K562 (cell line): ENCODE measurements around the gene NDC1. TPM values are rescaled to one million over a fixed set of nuclear protein-coding genes. Genes with fewer than 3 reads are reported as not detected.

Source experiments
- ARID1B ChIP-seq: fragments of 450-650 bp; IDR thresholded peaks from 2 replicates; pipeline ENCODE4 v1.6.1; 2016; ENCODE audit warnings: antibody characterized with exemption, mild to moderate bottlenecking, inconsistent platforms
- ILK ChIP-seq: fragments of 450-650 bp; IDR thresholded peaks from 2 replicates; pipeline ENCODE4 v1.6.1; 2016; ENCODE audit warnings: missing genetic modification characterization, low read depth, mild to moderate bottlenecking, missing compliant biosample characterization, moderate library complexity, borderline replicate concordance
- JUNB ChIP-seq: fragments of 450-650 bp; formaldehyde crosslinking; conservative IDR thresholded peaks from 2 replicates; pipeline ENCODE4 v1.4.0; 2020; ENCODE audit warnings: mild to moderate bottlenecking
- NCOA1 ChIP-seq: fragments of 450-650 bp; IDR thresholded peaks from 2 replicates; pipeline ENCODE4 v1.6.1; 2016; ENCODE audit warnings: low read depth
- NFE2 ChIP-seq: IDR thresholded peaks from 2 replicates; pipeline ENCODE4 v1.6.1; 2014; ENCODE audit warnings: antibody characterized with exemption, low read depth
- SRSF9 ChIP-seq: fragments of 200-400 bp; formaldehyde crosslinking; IDR thresholded peaks from 2 replicates; pipeline ENCODE4 v1.6.1; 2017; ENCODE audit warnings: low read depth, low read length, borderline replicate concordance
- SUPT5H ChIP-seq: fragments of 450-650 bp; IDR thresholded peaks from 2 replicates; pipeline ENCODE4 v1.6.1; 2016
- TFAM ChIP-seq: fragments of 250-450 bp; sonication (Bioruptor Pico); conservative IDR thresholded peaks from 2 replicates; pipeline ENCODE4 v1.5.0; 2021; ENCODE audit warnings: mild to moderate bottlenecking, moderate library complexity
- XRCC5 ChIP-seq: fragments of 200-400 bp; formaldehyde crosslinking; IDR thresholded peaks from 2 replicates; pipeline ENCODE4 v1.6.1; 2017; ENCODE audit warnings: low read depth, mild to moderate bottlenecking, low read length
- ZNF696 ChIP-seq: fragments of 250-450 bp; sonication (Bioruptor Pico); conservative IDR thresholded peaks from 2 replicates; pipeline ENCODE4 v1.4.0; 2020; ENCODE audit warnings: mild to moderate bottlenecking, moderate library complexity
- ZNF717 ChIP-seq: fragments of 250-450 bp; sonication (Bioruptor Pico); IDR thresholded peaks from 2 replicates; pipeline ENCODE4 v1.5.0; 2021
- polyA plus RNA-seq, 8 experiments: library from polyadenylated mRNA; depleted of rRNA in 4 of 8; stranded (reverse) in 5 of 8; unstranded in 3 of 8; fragments of >200 nt; fragmentation: Nextera tagmentation in 2 of 8; fragmentation: Illumina TruSeq in 1 of 8; extraction: Ambion mirVana in 2 of 8; extraction: Trizol in 1 of 8; gene quantifications; 2 replicates each; pipeline versions ENCODE4 v1.2.1 to v1.2.3, GENCODE V29; 2011 to 2014; ENCODE audit warnings: inconsistent platforms in 1 of 8, missing spikeins in 1 of 8
- small RNA-seq: library from RNA; depleted of rRNA; stranded (forward); fragments of <200 nt; gene quantifications from one replicate; pipeline ENCODE3, GENCODE V24; 2014
- total RNA-seq, 7 experiments: library from RNA; depleted of rRNA in 6 of 7; stranded (reverse); fragments of >200 nt in 6 of 7; fragmentation: Illumina TruSeq in 2 of 7; extraction: Trizol in 2 of 7; gene quantifications; 2 replicates each; pipeline versions ENCODE4 v1.2.1 to v1.2.3, GENCODE V29; 2011 to 2021; ENCODE audit warnings: low replicate concordance in 1 of 7
- TF ChIP-seq, protein P1 (sequence below), 2 experiments: fragments of 450-650 bp; formaldehyde crosslinking in 1 of 2; IDR thresholded peaks; 2 replicates each; pipeline versions ENCODE4 v1.4.0 to v1.6.1; 2014 to 2020; ENCODE audit warnings: mild to moderate bottlenecking in 2 of 2, borderline replicate concordance in 1 of 2, low read depth in 1 of 2
- TF ChIP-seq, protein P2 (sequence below): sonication (generic); formaldehyde crosslinking; IDR thresholded peaks from 2 replicates; pipeline ENCODE4 v1.9.0; 2022; ENCODE audit warnings: mild to moderate bottlenecking, missing genetic modification reagents

The NDC1 gene
- total and polyA plus RNA-seq, 9 of the 15 experiments (the other 6 are each of a cell fraction or from before 2014, with no cell fraction given), result 26.9 to 102 (median 64.5) TPM

DNA sequence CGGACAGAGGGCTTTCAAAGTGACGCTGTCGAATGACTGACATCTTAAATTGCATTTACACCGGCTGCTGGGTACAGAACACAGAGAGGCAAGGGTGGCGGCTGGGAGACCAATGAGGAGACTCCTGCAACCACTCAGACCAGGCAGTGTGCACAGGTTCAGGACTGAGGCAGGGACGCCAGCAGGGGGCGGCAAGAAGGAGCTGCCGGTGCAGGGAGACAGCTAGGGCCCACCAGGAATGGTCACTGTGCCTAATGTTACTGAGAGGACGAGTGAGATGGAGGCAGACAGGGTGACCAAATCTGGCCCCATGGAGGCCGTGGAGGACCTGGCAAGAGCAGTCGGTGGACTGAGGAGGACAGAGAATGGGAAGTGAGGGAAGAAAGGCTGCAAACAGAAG is 122.6 kb downstream of the NDC1 start (continued):
- TF ChIP-seq, protein P1, sequence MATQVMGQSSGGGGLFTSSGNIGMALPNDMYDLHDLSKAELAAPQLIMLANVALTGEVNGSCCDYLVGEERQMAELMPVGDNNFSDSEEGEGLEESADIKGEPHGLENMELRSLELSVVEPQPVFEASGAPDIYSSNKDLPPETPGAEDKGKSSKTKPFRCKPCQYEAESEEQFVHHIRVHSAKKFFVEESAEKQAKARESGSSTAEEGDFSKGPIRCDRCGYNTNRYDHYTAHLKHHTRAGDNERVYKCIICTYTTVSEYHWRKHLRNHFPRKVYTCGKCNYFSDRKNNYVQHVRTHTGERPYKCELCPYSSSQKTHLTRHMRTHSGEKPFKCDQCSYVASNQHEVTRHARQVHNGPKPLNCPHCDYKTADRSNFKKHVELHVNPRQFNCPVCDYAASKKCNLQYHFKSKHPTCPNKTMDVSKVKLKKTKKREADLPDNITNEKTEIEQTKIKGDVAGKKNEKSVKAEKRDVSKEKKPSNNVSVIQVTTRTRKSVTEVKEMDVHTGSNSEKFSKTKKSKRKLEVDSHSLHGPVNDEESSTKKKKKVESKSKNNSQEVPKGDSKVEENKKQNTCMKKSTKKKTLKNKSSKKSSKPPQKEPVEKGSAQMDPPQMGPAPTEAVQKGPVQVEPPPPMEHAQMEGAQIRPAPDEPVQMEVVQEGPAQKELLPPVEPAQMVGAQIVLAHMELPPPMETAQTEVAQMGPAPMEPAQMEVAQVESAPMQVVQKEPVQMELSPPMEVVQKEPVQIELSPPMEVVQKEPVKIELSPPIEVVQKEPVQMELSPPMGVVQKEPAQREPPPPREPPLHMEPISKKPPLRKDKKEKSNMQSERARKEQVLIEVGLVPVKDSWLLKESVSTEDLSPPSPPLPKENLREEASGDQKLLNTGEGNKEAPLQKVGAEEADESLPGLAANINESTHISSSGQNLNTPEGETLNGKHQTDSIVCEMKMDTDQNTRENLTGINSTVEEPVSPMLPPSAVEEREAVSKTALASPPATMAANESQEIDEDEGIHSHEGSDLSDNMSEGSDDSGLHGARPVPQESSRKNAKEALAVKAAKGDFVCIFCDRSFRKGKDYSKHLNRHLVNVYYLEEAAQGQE (IDR thresholded peaks at IDR 0.05; ENCODE audit: borderline replicate concordance), result peak; percentile 53; the same call in 1 of the 2 replicates
- TF ChIP-seq, protein P1 (CRISPR knock-in tag; IDR thresholded peaks at IDR 0.05; ENCODE audit: low read depth), result no peak
- TF ChIP-seq XRCC5, result peak; percentile 43; the same call in 1 of the 2 replicates
- TF ChIP-seq ZNF696 (CRISPR knock-in tag), result no peak
- no peak for TF ChIP-seq TFAM (CRISPR knock-in tag)
- no peak for TF ChIP-seq ILK (tag)
- no peak for TF ChIP-seq ZNF717 (CRISPR knock-in tag)
- TF ChIP-seq SRSF9, result no peak
- no peak for TF ChIP-seq ARID1B
- TF ChIP-seq, protein P2, sequence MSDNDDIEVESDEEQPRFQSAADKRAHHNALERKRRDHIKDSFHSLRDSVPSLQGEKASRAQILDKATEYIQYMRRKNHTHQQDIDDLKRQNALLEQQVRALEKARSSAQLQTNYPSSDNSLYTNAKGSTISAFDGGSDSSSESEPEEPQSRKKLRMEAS, result 0 out of 2 replicates have a peak, but pooled peaks have one; percentile 10
- TF ChIP-seq NFE2, result no peak
- no peak for TF ChIP-seq SUPT5H
- TF ChIP-seq NCOA1, result no peak
- TF ChIP-seq JUNB, result no peak

Small RNA genes within 50 kb of the gene (small RNA-seq; reads per million reads assigned to genes)
- gene AL049745.1 (not detected), gene RF00418 (0.29 reads per million)

Other genes starting within 250 kb of the NDC1 start
Only the 7 nearest of the 8 such genes appear.
- not detected in 2 replicates for gene GLIS1, start 99.1 kb downstream of the NDC1 start, total RNA-seq (2014; rRNA removed)
- gene GLIS1, start 99.1 kb downstream of the NDC1 start, total RNA-seq (2014; rRNA removed; fragmentation: Illumina TruSeq; extraction: Trizol), result not detected in 2 replicates
- gene GLIS1, start 99.1 kb downstream of the NDC1 start, total RNA-seq (2015; rRNA removed; fragmentation: Illumina TruSeq; extraction: Trizol), result not detected in 2 replicates
- not detected in 2 replicates for gene GLIS1, start 99.1 kb downstream of the NDC1 start, total RNA-seq (2021)
- not detected in 2 replicates for gene GLIS1, start 99.1 kb downstream of the NDC1 start, polyA plus RNA-seq (2011; rRNA removed)
- not detected in 2 replicates for gene GLIS1, start 99.1 kb downstream of the NDC1 start, polyA plus RNA-seq (2014; fragmentation: Illumina TruSeq; extraction: Trizol)
- gene GLIS1, start 99.1 kb downstream of the NDC1 start, polyA plus RNA-seq (2014; fragmentation: Nextera tagmentation; extraction: Ambion mirVana), result not detected
- not detected in 2 replicates for gene GLIS1, start 99.1 kb downstream of the NDC1 start, polyA plus RNA-seq (2014; rRNA removed)
- 17.8 and 23.8 TPM in 2 replicates for gene YIPF1, start 51.5 kb upstream of the NDC1 start, total RNA-seq (2014; rRNA removed)
- gene YIPF1, start 51.5 kb upstream of the NDC1 start, total RNA-seq (2014; rRNA removed; fragmentation: Illumina TruSeq; extraction: Trizol), result 21.6 and 23.9 TPM in 2 replicates
- 17.9 and 19.6 TPM in 2 replicates for gene YIPF1, start 51.5 kb upstream of the NDC1 start, total RNA-seq (2015; rRNA removed; fragmentation: Illumina TruSeq; extraction: Trizol)
- gene YIPF1, start 51.5 kb upstream of the NDC1 start, total RNA-seq (2021), result 15.3 and 15.5 TPM in 2 replicates
- 35.6 and 37.5 TPM in 2 replicates for gene YIPF1, start 51.5 kb upstream of the NDC1 start, polyA plus RNA-seq (2011; rRNA removed)
- gene YIPF1, start 51.5 kb upstream of the NDC1 start, polyA plus RNA-seq (2014; fragmentation: Illumina TruSeq; extraction: Trizol), result 25.0 and 27.3 TPM in 2 replicates
- gene YIPF1, start 51.5 kb upstream of the NDC1 start, polyA plus RNA-seq (2014; fragmentation: Nextera tagmentation; extraction: Ambion mirVana), result 10 to 100 TPM; 11.5 to 15.2 TPM
- gene YIPF1, start 51.5 kb upstream of the NDC1 start, polyA plus RNA-seq (2014; rRNA removed), result 19.2 and 21.3 TPM in 2 replicates
- not detected in 2 replicates for gene DIO1, start 55.9 kb upstream of the NDC1 start, total RNA-seq (2014; rRNA removed)
- not detected in 2 replicates for gene DIO1, start 55.9 kb upstream of the NDC1 start, total RNA-seq (2014; rRNA removed; fragmentation: Illumina TruSeq; extraction: Trizol)
- not detected in 2 replicates for gene DIO1, start 55.9 kb upstream of the NDC1 start, total RNA-seq (2015; rRNA removed; fragmentation: Illumina TruSeq; extraction: Trizol)
- not detected in 2 replicates for gene DIO1, start 55.9 kb upstream of the NDC1 start, total RNA-seq (2021)
- gene DIO1, start 55.9 kb upstream of the NDC1 start, polyA plus RNA-seq (2011; rRNA removed), result not detected in 2 replicates
- not detected in 2 replicates for gene DIO1, start 55.9 kb upstream of the NDC1 start, polyA plus RNA-seq (2014; fragmentation: Illumina TruSeq; extraction: Trizol)
- not detected for gene DIO1, start 55.9 kb upstream of the NDC1 start, polyA plus RNA-seq (2014; fragmentation: Nextera tagmentation; extraction: Ambion mirVana)
- not detected in 2 replicates for gene DIO1, start 55.9 kb upstream of the NDC1 start, polyA plus RNA-seq (2014; rRNA removed)
- gene IFT25, start 107.4 kb upstream of the NDC1 start, total RNA-seq (2014; rRNA removed), result 167 and 181 TPM in 2 replicates
- gene IFT25, start 107.4 kb upstream of the NDC1 start, total RNA-seq (2014; rRNA removed; fragmentation: Illumina TruSeq; extraction: Trizol), result 147 and 167 TPM in 2 replicates
- gene IFT25, start 107.4 kb upstream of the NDC1 start, total RNA-seq (2015; rRNA removed; fragmentation: Illumina TruSeq; extraction: Trizol), result 189 and 209 TPM in 2 replicates
- 93.6 and 94.4 TPM in 2 replicates for gene IFT25, start 107.4 kb upstream of the NDC1 start, total RNA-seq (2021)
- 110 and 150 TPM in 2 replicates for gene IFT25, start 107.4 kb upstream of the NDC1 start, polyA plus RNA-seq (2011; rRNA removed)
- 153 and 157 TPM in 2 replicates for gene IFT25, start 107.4 kb upstream of the NDC1 start, polyA plus RNA-seq (2014; fragmentation: Illumina TruSeq; extraction: Trizol)
- gene IFT25, start 107.4 kb upstream of the NDC1 start, polyA plus RNA-seq (2014; fragmentation: Nextera tagmentation; extraction: Ambion mirVana), result 100 to 1,000 TPM; 168 to 178 TPM
- 202 and 206 TPM in 2 replicates for gene IFT25, start 107.4 kb upstream of the NDC1 start, polyA plus RNA-seq (2014; rRNA removed)
- gene LRRC42, start 108.1 kb upstream of the NDC1 start, total RNA-seq (2014; rRNA removed), result 26.0 and 26.2 TPM in 2 replicates
- gene LRRC42, start 108.1 kb upstream of the NDC1 start, total RNA-seq (2014; rRNA removed; fragmentation: Illumina TruSeq; extraction: Trizol), result 39.0 and 45.4 TPM in 2 replicates
- gene LRRC42, start 108.1 kb upstream of the NDC1 start, total RNA-seq (2015; rRNA removed; fragmentation: Illumina TruSeq; extraction: Trizol), result 35.0 and 35.5 TPM in 2 replicates
- gene LRRC42, start 108.1 kb upstream of the NDC1 start, total RNA-seq (2021), result 40.1 and 42.7 TPM in 2 replicates
- gene LRRC42, start 108.1 kb upstream of the NDC1 start, polyA plus RNA-seq (2011; rRNA removed), result 51.9 and 64.1 TPM in 2 replicates
- gene LRRC42, start 108.1 kb upstream of the NDC1 start, polyA plus RNA-seq (2014; fragmentation: Illumina TruSeq; extraction: Trizol), result 42.0 and 42.9 TPM in 2 replicates
- gene LRRC42, start 108.1 kb upstream of the NDC1 start, polyA plus RNA-seq (2014; fragmentation: Nextera tagmentation; extraction: Ambion mirVana), result 10 to 100 TPM; 17.3 to 19.1 TPM
- gene LRRC42, start 108.1 kb upstream of the NDC1 start, polyA plus RNA-seq (2014; rRNA removed), result 33.6 and 35.2 TPM in 2 replicates
- not detected in 2 replicates for gene LDLRAD1, start 179.9 kb upstream of the NDC1 start, total RNA-seq (2014; rRNA removed)
- gene LDLRAD1, start 179.9 kb upstream of the NDC1 start, total RNA-seq (2014; rRNA removed; fragmentation: Illumina TruSeq; extraction: Trizol), result not detected in 2 replicates
- gene LDLRAD1, start 179.9 kb upstream of the NDC1 start, total RNA-seq (2015; rRNA removed; fragmentation: Illumina TruSeq; extraction: Trizol), result not detected in 2 replicates
- not detected in 2 replicates for gene LDLRAD1, start 179.9 kb upstream of the NDC1 start, total RNA-seq (2021)
- not detected in 2 replicates for gene LDLRAD1, start 179.9 kb upstream of the NDC1 start, polyA plus RNA-seq (2011; rRNA removed)
- gene LDLRAD1, start 179.9 kb upstream of the NDC1 start, polyA plus RNA-seq (2014; fragmentation: Illumina TruSeq; extraction: Trizol), result not detected in 2 replicates
- not detected for gene LDLRAD1, start 179.9 kb upstream of the NDC1 start, polyA plus RNA-seq (2014; fragmentation: Nextera tagmentation; extraction: Ambion mirVana)
- not detected in 2 replicates for gene LDLRAD1, start 179.9 kb upstream of the NDC1 start, polyA plus RNA-seq (2014; rRNA removed)
- 97.2 and 122 TPM in 2 replicates for gene TMEM59, start 214.9 kb upstream of the NDC1 start, total RNA-seq (2014; rRNA removed)
- gene TMEM59, start 214.9 kb upstream of the NDC1 start, total RNA-seq (2014; rRNA removed; fragmentation: Illumina TruSeq; extraction: Trizol), result 151 and 168 TPM in 2 replicates
- gene TMEM59, start 214.9 kb upstream of the NDC1 start, total RNA-seq (2015; rRNA removed; fragmentation: Illumina TruSeq; extraction: Trizol), result 137 and 144 TPM in 2 replicates
- 163 and 186 TPM in 2 replicates for gene TMEM59, start 214.9 kb upstream of the NDC1 start, total RNA-seq (2021)
- gene TMEM59, start 214.9 kb upstream of the NDC1 start, polyA plus RNA-seq (2011; rRNA removed), result 299 and 316 TPM in 2 replicates
- gene TMEM59, start 214.9 kb upstream of the NDC1 start, polyA plus RNA-seq (2014; fragmentation: Illumina TruSeq; extraction: Trizol), result 133 and 136 TPM in 2 replicates
- 100 to 1,000 TPM; 196 to 202 TPM for gene TMEM59, start 214.9 kb upstream of the NDC1 start, polyA plus RNA-seq (2014; fragmentation: Nextera tagmentation; extraction: Ambion mirVana)
- 93.1 and 127 TPM in 2 replicates for gene TMEM59, start 214.9 kb upstream of the NDC1 start, polyA plus RNA-seq (2014; rRNA removed)